ENCODE results near the gene MEGF11. TPM values are rescaled to one million over a fixed set of nuclear protein-coding genes. Genes with fewer than 3 reads are reported as not detected.

Gene MEGF11
- total RNA-seq, 2 donors from 2014 or later = not detected

DNA sequence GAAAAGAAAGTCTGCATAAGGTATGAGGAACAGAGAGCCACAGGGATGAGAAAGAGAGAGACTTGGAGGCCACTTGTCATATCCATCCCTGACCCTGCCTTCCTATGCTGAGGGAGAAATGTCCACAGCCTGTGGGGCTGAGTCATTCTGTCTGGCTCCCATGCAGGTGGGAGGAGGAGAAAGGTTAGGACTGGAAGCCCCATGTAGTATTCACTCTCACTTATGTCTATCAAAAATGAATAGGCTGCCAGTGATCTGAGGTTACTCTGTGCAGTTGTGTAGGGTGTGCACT is 313.0 kb downstream of the MEGF11 start:
- H3K27ac ChIP-seq = no peak overlapping the region
- H3K36me3 ChIP-seq = no peaks in the 10 kb centered on the region
- intact Hi-C loops (cut with DNase I) = no loop called here
- no peak overlapping the region for H3K4me3 ChIP-seq
- H3K4me1 ChIP-seq = no peaks in the 10 kb centered on the region
- no peak overlapping the region for H3K9ac ChIP-seq (ENCODE audit: low read depth in 2 of 2, low read length in 2 of 2)
- TF ChIP-seq, protein P1, sequence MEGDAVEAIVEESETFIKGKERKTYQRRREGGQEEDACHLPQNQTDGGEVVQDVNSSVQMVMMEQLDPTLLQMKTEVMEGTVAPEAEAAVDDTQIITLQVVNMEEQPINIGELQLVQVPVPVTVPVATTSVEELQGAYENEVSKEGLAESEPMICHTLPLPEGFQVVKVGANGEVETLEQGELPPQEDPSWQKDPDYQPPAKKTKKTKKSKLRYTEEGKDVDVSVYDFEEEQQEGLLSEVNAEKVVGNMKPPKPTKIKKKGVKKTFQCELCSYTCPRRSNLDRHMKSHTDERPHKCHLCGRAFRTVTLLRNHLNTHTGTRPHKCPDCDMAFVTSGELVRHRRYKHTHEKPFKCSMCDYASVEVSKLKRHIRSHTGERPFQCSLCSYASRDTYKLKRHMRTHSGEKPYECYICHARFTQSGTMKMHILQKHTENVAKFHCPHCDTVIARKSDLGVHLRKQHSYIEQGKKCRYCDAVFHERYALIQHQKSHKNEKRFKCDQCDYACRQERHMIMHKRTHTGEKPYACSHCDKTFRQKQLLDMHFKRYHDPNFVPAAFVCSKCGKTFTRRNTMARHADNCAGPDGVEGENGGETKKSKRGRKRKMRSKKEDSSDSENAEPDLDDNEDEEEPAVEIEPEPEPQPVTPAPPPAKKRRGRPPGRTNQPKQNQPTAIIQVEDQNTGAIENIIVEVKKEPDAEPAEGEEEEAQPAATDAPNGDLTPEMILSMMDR (IDR thresholded peaks at IDR 0.05) = no peak
- H3K27me3 ChIP-seq = no peaks in the 10 kb centered on the region
- H3K9me3 ChIP-seq = no peaks in the 10 kb centered on the region
- DNase-seq = no peak

DNA sequence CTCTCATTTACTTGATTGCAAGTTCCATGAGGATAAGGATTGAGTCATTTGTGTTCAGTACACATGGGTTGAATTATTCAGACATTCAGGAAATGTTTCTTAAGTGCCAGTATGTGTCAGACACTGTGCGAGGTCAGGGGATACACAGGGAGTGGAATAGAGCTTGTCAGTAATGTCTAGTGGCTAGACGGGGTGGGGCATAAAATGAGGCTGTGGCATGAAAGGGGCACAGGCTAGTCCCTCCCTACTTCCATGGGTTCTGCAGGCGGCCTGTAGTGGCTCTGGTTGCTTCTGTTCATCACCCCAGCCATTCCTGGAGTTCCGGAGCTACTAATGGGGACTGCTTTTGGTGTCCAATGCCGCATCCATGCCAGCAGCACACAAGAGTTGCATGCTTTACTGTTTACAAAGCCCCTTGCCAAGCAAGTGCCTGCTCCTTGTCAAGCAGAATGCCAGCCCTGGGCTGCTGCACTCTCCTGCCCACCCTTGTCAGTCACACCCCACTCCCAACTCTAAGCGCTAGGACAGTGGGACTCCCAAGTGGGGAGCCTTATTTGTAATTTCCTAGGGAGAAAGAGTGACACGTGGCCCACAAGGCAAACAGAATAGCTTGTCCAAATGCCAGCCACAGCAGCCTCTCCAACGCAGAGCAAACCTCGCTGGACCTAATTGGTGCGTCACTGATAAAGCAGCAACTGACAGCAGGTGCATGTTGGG is 313.5 kb downstream of the MEGF11 start:
- H3K9ac ChIP-seq (ENCODE audit: low read depth in 2 of 2, low read length in 2 of 2) = no peak overlapping the region
- intact Hi-C loops (cut with DNase I) = no loop called here
- TF ChIP-seq, protein P1 (IDR thresholded peaks at IDR 0.05) = no peak
- H3K36me3 ChIP-seq = no peaks in the 10 kb centered on the region
- H3K27ac ChIP-seq = no peak overlapping the region
- no peaks in the 10 kb centered on the region for H3K27me3 ChIP-seq
- no peaks in the 10 kb centered on the region for H3K4me1 ChIP-seq
- no peak overlapping the region for H3K4me3 ChIP-seq
- no peaks in the 10 kb centered on the region for H3K9me3 ChIP-seq
- no peak for DNase-seq

DNA sequence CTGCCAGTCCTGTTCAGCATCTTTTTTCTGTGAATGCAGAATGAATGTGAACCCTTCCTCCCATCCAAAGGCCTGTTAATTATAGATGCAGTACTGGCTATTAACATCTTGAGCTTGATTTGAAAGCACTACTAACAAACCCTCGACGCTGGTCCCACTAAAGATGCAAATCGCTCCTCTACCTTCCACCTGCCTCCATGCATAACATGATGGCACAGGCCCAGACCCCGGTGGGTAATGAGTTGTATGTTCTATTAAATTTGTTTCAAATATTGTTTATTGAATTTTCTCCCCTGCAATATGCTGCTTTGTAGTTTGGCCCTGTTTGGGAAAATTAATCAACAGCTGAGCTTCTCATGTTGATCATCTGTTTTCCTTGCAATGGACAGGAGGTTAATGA is 314.9 kb downstream of the MEGF11 start:
- Histone ChIP-seq H3K9me3 (no peaks in the 10 kb centered on the region), H3K9ac (ENCODE audit: low read depth in 2 of 2, low read length in 2 of 2) (no peak overlapping the region), H3K4me3 (no peak overlapping the region), H3K36me3 (no peaks in the 10 kb centered on the region), H3K27me3 (no peaks in the 10 kb centered on the region), H3K4me1 (no peaks in the 10 kb centered on the region), H3K27ac (no peak overlapping the region)
- TF ChIP-seq, protein P1 (IDR thresholded peaks at IDR 0.05) = no peak
- intact Hi-C loops (cut with DNase I) = no loop called here
- DNase-seq = no peak

DNA sequence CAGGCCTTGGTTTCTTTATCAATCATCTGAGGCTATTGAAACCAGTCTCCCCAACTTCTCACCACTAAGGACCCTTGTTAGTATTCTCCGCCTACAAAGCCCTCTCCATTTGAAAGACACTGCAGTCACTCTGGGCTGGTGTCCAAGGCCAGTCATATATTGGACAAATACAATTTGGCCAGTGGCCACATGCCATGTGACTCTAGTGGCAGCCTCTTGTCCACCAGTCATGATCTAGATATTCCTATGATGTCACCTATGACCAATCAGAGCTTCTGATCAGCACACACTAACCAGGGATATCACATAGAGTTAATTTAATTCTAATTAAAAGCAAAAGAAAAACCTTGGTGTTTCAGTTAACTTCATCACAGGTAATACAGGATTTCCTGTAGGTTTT is 316.1 kb downstream of the MEGF11 start:
- H3K9me3 ChIP-seq = no peaks in the 10 kb centered on the region
- H3K27ac ChIP-seq = no peak overlapping the region
- TF ChIP-seq, protein P1 (IDR thresholded peaks at IDR 0.05) = no peak
- DNase-seq = no peak
- H3K36me3 ChIP-seq = no peaks in the 10 kb centered on the region
- H3K27me3 ChIP-seq = no peaks in the 10 kb centered on the region
- H3K4me3 ChIP-seq = no peak overlapping the region
- no peaks in the 10 kb centered on the region for H3K4me1 ChIP-seq
- intact Hi-C loops (cut with DNase I) = no loop called here
- no peak overlapping the region for H3K9ac ChIP-seq (ENCODE audit: low read depth in 2 of 2, low read length in 2 of 2)

DNA sequence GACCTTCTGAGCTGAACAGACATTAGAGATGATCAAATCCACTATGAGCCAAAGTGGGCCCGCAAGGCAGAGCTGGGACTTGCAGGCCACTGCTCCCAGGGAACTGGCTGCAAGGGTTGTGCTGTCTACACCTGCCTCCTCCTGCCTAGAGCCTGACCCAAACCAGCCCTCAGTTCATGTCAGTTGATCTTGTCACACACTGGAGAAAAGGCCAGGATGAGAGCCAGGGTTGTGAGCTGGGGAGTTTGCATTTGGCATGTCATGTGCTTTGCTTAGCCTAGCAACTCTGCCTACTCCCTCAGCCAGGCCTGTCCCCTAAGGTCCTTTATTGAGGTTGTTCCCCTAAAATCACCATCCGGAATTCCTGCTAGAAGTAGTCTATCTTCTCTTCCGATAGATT is 316.5 kb downstream of the MEGF11 start:
- Histone ChIP-seq H3K27me3 (no peaks in the 10 kb centered on the region), H3K4me1 (no peaks in the 10 kb centered on the region), H3K9ac (ENCODE audit: low read depth in 2 of 2, low read length in 2 of 2) (no peak overlapping the region), H3K27ac (no peak overlapping the region), H3K4me3 (no peak overlapping the region), H3K9me3 (no peaks in the 10 kb centered on the region), H3K36me3 (no peaks in the 10 kb centered on the region)
- intact Hi-C loops (cut with DNase I) = no loop called here
- TF ChIP-seq, protein P1 (IDR thresholded peaks at IDR 0.05) = no peak
- DNase-seq = no peak
